Activated gamma-delta T cell (primary cell): ENCODE data around the gene EYS.

Experiments
- DNase-seq: peaks from one replicate; lab custom pipeline; 2025; lab: John Stamatoyannopoulos, UW
- total RNA-seq, 2 donors: gene quantifications; one replicate each; lab custom pipeline; 2026; lab: John Stamatoyannopoulos, UW

EYS gene
- total RNA-seq = 0 reads per million in 2 donors

DNA sequence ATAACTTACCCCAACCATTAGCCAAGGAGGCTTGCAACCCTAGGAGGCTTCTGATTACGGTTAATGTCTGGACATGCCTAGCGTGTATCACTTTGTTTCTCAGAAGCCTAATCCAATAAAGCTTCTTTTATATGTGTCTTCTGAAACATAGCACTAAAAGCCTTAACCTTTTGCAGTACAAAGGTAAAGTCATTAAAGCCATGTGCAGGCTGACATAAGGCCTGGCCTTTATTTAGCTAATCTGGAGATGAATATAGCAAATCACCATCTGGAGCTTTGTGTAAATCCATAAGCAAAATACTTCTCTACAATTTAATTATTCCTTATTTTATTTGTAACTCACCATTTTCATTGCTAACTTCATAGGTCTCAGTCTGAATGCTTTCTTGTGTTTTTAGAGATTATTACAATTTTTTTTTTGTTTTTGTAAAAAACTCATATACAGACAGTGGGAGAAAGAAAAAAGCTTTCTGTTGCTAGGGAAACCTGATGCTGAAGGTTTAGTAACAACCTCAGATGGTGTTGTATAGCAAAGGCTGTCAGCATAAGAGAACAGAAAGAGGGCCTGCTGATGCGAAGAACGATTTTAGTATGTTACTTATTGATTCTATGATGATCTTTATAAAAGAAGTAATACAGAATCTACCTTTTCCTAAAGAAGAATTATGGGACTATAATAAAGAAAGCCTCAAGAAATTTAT lies at the start of gene EYS:
EYS (minus strand) TSS at position 101 of the 701 bp plus-strand sequence. CDS start 211,816 bp downstream, outside the sequence.
- DNase-seq = no peak

DNA sequence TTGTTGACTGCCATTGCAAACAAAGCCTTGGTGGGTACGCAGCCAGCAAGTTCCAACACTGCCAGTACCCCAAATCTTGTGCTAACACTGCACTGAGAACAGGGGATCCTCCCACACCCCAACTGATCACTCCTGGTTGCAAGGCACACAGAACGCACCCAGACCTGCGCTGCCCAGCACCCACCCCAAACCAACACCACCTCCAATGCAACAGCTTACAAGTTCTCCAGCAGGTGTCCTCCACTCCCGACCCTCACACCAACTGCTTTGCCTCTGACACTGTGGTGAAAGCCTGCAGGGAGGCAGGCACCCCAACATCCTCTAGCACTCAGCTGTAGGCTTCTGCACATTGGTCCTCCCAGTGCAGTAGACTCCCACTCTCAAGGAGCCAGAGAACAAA lies 39.3 kb upstream of the EYS start:
- DNase-seq = no peak

GRCh38 chr6:65745614-65746013 lies 38.6 kb upstream of the EYS start:
- DNase-seq = no peak

- no peak for DNase-seq
Observed at GRCh38 chr6:65728879-65729479, 22.0 kb upstream of the EYS start.

DNA sequence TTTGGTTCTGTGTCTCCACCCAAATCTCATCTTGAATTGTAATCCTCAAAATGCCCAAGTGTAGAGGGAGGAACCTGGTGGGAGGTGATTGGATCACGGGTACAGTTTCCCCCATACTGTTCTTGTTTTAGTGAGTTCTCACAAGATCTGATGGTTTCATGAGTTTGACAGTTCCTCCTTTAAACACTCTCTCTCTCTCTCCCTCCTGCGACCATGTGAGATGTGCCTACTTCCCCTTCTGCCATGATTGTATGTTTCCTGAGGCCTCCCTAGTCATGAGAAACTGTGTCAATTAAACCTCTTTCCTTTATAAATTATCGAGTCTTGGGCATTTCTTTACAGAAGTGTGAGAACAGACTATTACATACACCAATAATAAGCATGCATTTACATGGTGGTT lies 12.1 kb upstream of the EYS start:
- no peak for DNase-seq

- no peak for DNase-seq
Observed at GRCh38 chr6:65711531-65711930, 4.5 kb upstream of the EYS start.

DNA sequence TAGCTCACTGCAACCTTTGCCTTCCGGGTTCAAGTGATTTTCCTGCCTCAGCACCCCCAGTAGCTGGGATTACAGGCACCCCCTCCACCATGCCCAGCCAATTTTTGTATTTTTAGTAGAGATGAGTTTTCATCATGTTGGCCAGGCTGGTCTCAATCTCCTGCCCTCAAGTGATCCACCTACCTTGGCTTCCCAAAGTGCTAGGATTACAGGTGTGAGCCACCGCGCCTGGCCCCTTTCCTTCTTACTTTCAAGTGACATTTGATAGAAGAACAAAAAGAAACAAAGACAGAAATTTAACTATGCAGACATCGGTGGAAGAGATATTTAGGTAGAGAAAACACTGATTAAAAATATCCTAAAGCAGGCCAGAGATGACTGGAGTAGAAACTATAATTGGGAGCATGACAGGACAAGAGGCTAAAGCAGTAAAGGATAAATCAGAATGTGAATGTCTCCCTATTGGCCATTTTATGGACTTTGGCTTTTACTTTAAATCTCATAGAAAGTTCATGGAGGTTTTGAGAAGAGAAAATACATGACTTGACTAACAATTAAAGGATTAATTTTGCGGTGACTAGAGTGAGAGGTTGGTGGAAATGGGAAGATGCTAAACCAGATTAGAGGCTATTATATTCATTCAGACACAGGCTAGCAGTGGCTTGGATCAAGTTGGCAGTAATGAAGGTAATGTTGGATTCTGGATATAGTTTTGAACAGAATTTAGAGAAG lies 2.2 kb upstream of the EYS start:
- DNase-seq = no peak

DNA sequence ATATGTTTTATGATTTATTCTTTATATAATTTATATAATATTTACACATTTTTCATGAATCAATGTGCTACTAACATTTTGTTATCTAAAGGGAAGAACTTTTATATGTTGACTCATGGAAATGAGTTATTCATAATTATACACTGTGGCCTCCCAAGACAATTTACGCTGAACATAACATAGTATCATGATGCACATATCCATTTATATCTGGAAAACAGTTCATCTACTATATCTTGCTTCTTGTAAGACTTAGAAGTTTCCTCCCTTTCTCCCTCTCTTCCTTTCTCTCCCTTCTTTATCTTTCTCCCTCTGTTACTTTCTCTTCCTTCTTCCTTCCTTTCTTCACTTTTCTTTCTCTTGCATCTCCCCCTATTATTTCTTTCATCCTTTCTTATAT lies 1.1 kb upstream of the EYS start:
- no peak for DNase-seq

DNA sequence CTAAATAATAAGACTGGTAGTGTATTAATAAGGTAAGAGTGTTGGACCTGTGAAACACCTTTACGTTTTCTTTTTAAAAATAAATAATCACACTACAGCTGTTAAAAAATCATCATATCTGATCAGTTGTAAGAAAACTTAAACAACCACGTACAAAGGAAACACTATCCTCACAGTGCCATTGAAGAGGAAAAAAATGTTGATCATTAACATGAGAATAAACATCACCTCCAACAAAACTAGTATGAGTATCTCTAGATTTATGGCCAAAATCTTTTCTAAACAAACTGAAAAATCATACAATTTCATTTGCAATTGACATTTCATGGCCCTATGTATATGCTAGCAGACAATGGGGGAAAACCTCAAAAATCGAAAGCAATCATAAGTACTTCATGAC lies 590 bp downstream of the EYS start:
- no peak for DNase-seq

GRCh38 chr6:65701325-65701724 lies 5.7 kb downstream of the EYS start:
- DNase-seq = no peak

DNA sequence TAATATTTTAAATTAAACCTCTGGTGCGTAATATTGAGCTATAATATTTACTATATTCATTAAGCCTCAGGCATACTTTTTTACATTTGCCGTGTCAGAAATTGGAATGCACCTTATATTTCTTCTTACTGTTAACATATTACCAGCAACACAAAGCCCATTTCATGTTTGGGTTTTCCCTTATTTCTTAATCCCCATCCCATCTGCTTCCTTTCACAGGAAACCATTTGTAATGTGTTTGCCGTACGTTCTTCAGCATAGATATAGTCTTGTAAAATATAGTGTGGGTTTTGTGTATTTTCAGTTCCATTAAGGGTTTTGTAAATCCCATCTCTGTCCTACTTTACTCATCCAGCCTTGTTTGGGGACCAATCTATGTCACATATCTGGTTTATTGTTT lies 6.5 kb downstream of the EYS start:
- DNase-seq = no peak

DNA sequence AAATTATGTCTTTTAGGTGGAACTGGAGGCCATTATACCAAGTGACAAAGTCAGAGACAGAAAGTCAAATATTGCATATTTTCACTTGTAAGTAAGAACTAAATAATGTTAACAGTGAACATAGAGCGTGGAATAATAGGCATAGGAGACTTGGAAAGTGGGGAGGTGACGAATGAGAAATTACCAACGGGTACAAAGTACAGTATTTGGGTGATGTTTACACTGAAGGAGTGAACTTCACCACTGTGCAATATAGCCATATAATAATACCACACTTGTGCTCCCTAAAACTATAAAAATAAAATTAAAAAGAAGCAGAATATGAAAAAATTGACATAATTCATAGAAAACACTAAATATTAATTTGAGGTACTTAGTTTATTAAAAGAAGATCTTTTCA lies 14.9 kb downstream of the EYS start:
- DNase-seq = no peak

DNA sequence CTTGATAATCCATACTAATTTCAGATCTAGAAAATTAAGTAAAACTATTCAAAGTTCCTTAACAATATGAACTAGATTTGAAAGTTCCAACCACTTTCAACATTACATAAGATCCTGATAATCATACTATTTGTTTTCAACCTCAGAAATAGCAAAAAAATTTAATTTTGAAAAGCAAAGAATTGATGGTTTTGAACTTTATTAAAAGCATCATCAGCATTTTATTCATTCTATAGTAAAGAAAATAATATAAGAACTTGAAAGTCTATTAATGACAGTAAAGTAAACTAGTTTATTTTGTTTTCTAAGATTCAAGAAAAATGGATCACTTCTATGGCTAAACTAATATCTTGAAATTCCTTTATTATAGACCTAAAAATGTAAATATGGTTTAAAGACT lies 26.8 kb downstream of the EYS start:
- DNase-seq = no peak

GRCh38 chr6:65671922-65672321 lies 35.1 kb downstream of the EYS start:
- DNase-seq = no peak

- DNase-seq = no peak
Observed at GRCh38 chr6:65667916-65668656, 38.9 kb downstream of the EYS start.

DNA sequence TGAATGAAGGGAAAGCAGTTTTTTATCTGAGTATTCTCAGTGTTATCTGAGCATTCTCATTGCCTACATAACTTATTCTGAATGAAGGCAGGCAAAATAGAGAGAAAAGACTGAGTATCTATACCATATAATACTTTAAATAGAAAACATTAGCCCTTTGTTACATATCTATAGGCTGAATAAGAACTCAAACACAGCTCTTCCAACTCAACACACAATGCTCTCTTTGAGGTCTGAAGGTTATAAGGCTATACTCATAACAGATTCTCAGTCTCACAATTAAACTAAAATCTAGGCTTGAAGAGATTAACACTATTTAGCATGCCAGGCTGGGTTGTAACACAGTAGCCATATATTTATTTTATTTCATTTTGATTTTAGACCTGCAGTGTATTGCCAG lies 56.9 kb downstream of the EYS start:
- DNase-seq = no peak

DNA sequence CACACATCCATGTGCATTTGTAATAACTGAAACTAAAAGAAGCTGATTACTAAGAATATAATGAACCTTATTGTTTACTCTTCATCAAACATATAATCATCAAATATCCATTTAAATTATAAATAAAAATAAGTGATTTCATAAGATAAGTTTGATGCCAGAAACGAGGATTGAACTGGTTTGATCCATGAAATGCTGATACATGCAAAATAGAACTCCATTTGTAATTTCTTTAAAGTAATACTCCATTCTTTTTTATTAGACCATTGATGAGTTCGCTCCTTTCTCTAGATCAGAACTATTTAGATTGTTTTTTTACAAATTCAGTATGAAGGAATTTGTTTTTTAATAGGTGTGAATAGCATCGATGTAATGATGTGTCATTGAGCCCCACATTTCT lies 57.6 kb downstream of the EYS start:
- no peak for DNase-seq

GRCh38 chr6:65646544-65646943 lies 60.5 kb downstream of the EYS start:
- no peak for DNase-seq

- DNase-seq = no peak
Observed at GRCh38 chr6:65642776-65643175, 64.2 kb downstream of the EYS start.

GRCh38 chr6:65638047-65638831 lies 68.8 kb downstream of the EYS start:
- no peak for DNase-seq

- no peak for DNase-seq
Observed at GRCh38 chr6:65637289-65638046, 69.6 kb downstream of the EYS start.
